IPS-18a (cell line): ENCODE results near the gene RAP1GAP2.
"Not testable (repeated sequence)": the region's sequence is repeated elsewhere in the genome, so short reads cannot be mapped to it uniquely, and the experiment has no call there.

Experiments
- H3K27ac ChIP-seq: one replicate; pipeline ENCODE4 v1.5.1; 2013; ENCODE audit warnings: low read length
- H3K27me3 ChIP-seq: one replicate; pipeline ENCODE4 v1.6.1; 2013; ENCODE audit warnings: mild to moderate bottlenecking, low read length; ENCODE audit not compliant: control insufficient read depth, insufficient read depth
- H3K36me3 ChIP-seq: one replicate; pipeline ENCODE4 v1.6.1; 2013; ENCODE audit warnings: low read depth, low read length; ENCODE audit not compliant: control insufficient read depth
- H3K4me1 ChIP-seq: one replicate; pipeline ENCODE4 v1.6.1; 2013; ENCODE audit warnings: low read depth, low read length; ENCODE audit not compliant: control insufficient read depth
- H3K4me3 ChIP-seq: one replicate; pipeline ENCODE4 v1.5.1; 2013; ENCODE audit warnings: low read length
- H3K9ac ChIP-seq: one replicate; pipeline ENCODE4 v1.6.1; 2013; ENCODE audit warnings: mild to moderate bottlenecking, low read length, moderate library complexity
- H3K9me3 ChIP-seq: one replicate; pipeline ENCODE4 v1.6.1; 2013; ENCODE audit warnings: low read depth, low read length; ENCODE audit not compliant: control insufficient read depth

The RAP1GAP2 gene

GRCh38 chr17:2819294-2819693, 23.1 kb downstream of the RAP1GAP2 start:
- H3K4me3 ChIP-seq, H3K27me3 ChIP-seq, H3K27ac ChIP-seq, H3K9me3 ChIP-seq, H3K36me3 ChIP-seq, H3K9ac ChIP-seq, H3K4me1 ChIP-seq: not testable (repeated sequence)

- no peak overlapping the region for H3K27ac ChIP-seq
- no peak overlapping the region for H3K9ac ChIP-seq
- no peak overlapping the region for H3K4me3 ChIP-seq
Observed at GRCh38 chr17:2819921-2820501, 23.8 kb downstream of the RAP1GAP2 start.

GRCh38 chr17:2821868-2822267, 25.6 kb downstream of the RAP1GAP2 start:
- H3K9ac ChIP-seq, result no peak overlapping the region
- no peaks in the 10 kb centered on the region for H3K4me1 ChIP-seq
- H3K27ac ChIP-seq, result no peak overlapping the region
- no peaks in the 10 kb centered on the region for H3K36me3 ChIP-seq
- no peaks in the 10 kb centered on the region for H3K9me3 ChIP-seq
- H3K27me3 ChIP-seq, result no peaks in the 10 kb centered on the region
- no peak overlapping the region for H3K4me3 ChIP-seq

More at GRCh38 chr17:2819921-2820501, 23.8 kb downstream of the RAP1GAP2 start:
- Histone ChIP-seq H3K9me3 (no peaks in the 10 kb centered on the region), H3K27me3 (no peaks in the 10 kb centered on the region), H3K4me1 (no peaks in the 10 kb centered on the region), H3K36me3 (no peaks in the 10 kb centered on the region)

GRCh38 chr17:2822358-2822757, 26.1 kb downstream of the RAP1GAP2 start:
- Histone ChIP-seq H3K4me1 (no peaks in the 10 kb centered on the region), H3K4me3 (no peak overlapping the region), H3K9me3 (no peaks in the 10 kb centered on the region), H3K9ac (no peak overlapping the region), H3K36me3 (no peaks in the 10 kb centered on the region), H3K27me3 (no peaks in the 10 kb centered on the region), H3K27ac (no peak overlapping the region)

- Histone ChIP-seq H3K27me3 (no peaks in the 10 kb centered on the region), H3K9ac (no peak overlapping the region), H3K27ac (no peak overlapping the region), H3K36me3 (no peaks in the 10 kb centered on the region), H3K9me3 (no peaks in the 10 kb centered on the region), H3K4me1 (no peaks in the 10 kb centered on the region), H3K4me3 (no peak overlapping the region)
Observed at GRCh38 chr17:2825253-2825970, 29.2 kb downstream of the RAP1GAP2 start.

GRCh38 chr17:2828397-2829038, 32.3 kb downstream of the RAP1GAP2 start:
- Histone ChIP-seq H3K9ac (no peak overlapping the region), H3K27ac (no peak overlapping the region), H3K4me1 (no peaks in the 10 kb centered on the region)

GRCh38 chr17:2830678-2831077, 34.4 kb downstream of the RAP1GAP2 start:
- no peaks in the 10 kb centered on the region for H3K27me3 ChIP-seq
- no peaks in the 10 kb centered on the region for H3K4me1 ChIP-seq
- no peaks in the 10 kb centered on the region for H3K36me3 ChIP-seq
- no peak overlapping the region for H3K9ac ChIP-seq
- H3K27ac ChIP-seq, result no peak overlapping the region
- H3K9me3 ChIP-seq, result no peaks in the 10 kb centered on the region
- no peak overlapping the region for H3K4me3 ChIP-seq

More at GRCh38 chr17:2828397-2829038, 32.3 kb downstream of the RAP1GAP2 start:
- Histone ChIP-seq H3K27me3 (no peaks in the 10 kb centered on the region), H3K36me3 (no peaks in the 10 kb centered on the region), H3K4me3 (no peak overlapping the region), H3K9me3 (no peaks in the 10 kb centered on the region)

GRCh38 chr17:2835780-2836179, 39.5 kb downstream of the RAP1GAP2 start:
- no peak overlapping the region for H3K4me3 ChIP-seq
- no peaks in the 10 kb centered on the region for H3K9me3 ChIP-seq
- no peak overlapping the region for H3K27ac ChIP-seq
- H3K36me3 ChIP-seq, result no peaks in the 10 kb centered on the region
- H3K4me1 ChIP-seq, result no peaks in the 10 kb centered on the region
- no peaks in the 10 kb centered on the region for H3K27me3 ChIP-seq
- no peak overlapping the region for H3K9ac ChIP-seq

- Histone ChIP-seq H3K9me3 (no peaks in the 10 kb centered on the region), H3K27me3 (no peaks in the 10 kb centered on the region), H3K4me1 (no peaks in the 10 kb centered on the region)
Observed at GRCh38 chr17:2837147-2837561, 40.9 kb downstream of the RAP1GAP2 start.

GRCh38 chr17:2841606-2842005, 45.4 kb downstream of the RAP1GAP2 start:
- Histone ChIP-seq H3K9me3 (no peaks in the 10 kb centered on the region), H3K9ac (no peak overlapping the region)

More at GRCh38 chr17:2837147-2837561, 40.9 kb downstream of the RAP1GAP2 start:
- Histone ChIP-seq H3K9ac (no peak overlapping the region), H3K4me3 (no peak overlapping the region), H3K27ac (no peak overlapping the region), H3K36me3 (no peaks in the 10 kb centered on the region)

GRCh38 chr17:2842464-2842863, 46.2 kb downstream of the RAP1GAP2 start:
- Histone ChIP-seq H3K36me3 (no peaks in the 10 kb centered on the region), H3K27me3 (no peaks in the 10 kb centered on the region), H3K27ac (no peak overlapping the region)

More at GRCh38 chr17:2841606-2842005, 45.4 kb downstream of the RAP1GAP2 start:
- no peaks in the 10 kb centered on the region for H3K36me3 ChIP-seq
- no peaks in the 10 kb centered on the region for H3K4me1 ChIP-seq
- no peak overlapping the region for H3K27ac ChIP-seq
- H3K27me3 ChIP-seq, result no peaks in the 10 kb centered on the region
- no peak overlapping the region for H3K4me3 ChIP-seq

More at GRCh38 chr17:2842464-2842863, 46.2 kb downstream of the RAP1GAP2 start:
- Histone ChIP-seq H3K4me1 (no peaks in the 10 kb centered on the region), H3K4me3 (no peak overlapping the region), H3K9me3 (no peaks in the 10 kb centered on the region), H3K9ac (no peak overlapping the region)
